ENCODE measurements around the gene PPME1.
"Not testable (repeated sequence)": the region's sequence is repeated elsewhere in the genome, so short reads cannot be mapped to it uniquely, and the experiment has no call there.

The PPME1 gene
- total RNA-seq, result 10.8 to 22.6 (median 20.5) reads per million in 4 donors

GRCh38 chr11:74170694-74171629 is at the start of gene PPME1, which contains the start of gene C2CD3:
Gene PPME1 (plus strand): TSS chr11:74171289. CDS start chr11:74171422, 133 bp downstream.
Gene C2CD3 (minus strand): TSS chr11:74171002. CDS start chr11:74170792, 210 bp downstream.
- peak; percentile 96 to 100 (median 97) for DNase-seq

GRCh38 chr11:74121804-74122203 is 49.3 kb upstream of the PPME1 start:
- no peak for DNase-seq

- DNase-seq, result no peak
Measured at GRCh38 chr11:74123008-74123448, 48.1 kb upstream of the PPME1 start.

GRCh38 chr11:74129121-74129520 is 42.0 kb upstream of the PPME1 start:
- peak in 1 of 5 donors; percentile 5 for DNase-seq

GRCh38 chr11:74132833-74133232 is 38.3 kb upstream of the PPME1 start:
- no peak for DNase-seq

- no peak for DNase-seq
Measured at GRCh38 chr11:74133436-74133835, 37.7 kb upstream of the PPME1 start.

- no peak for DNase-seq
Measured at GRCh38 chr11:74134661-74135060, 36.4 kb upstream of the PPME1 start.

- DNase-seq, result no peak
Measured at GRCh38 chr11:74135127-74135840, 35.8 kb upstream of the PPME1 start.

- no peak for DNase-seq
Measured at GRCh38 chr11:74138021-74138420, 33.1 kb upstream of the PPME1 start.

GRCh38 chr11:74138572-74138971 is 32.5 kb upstream of the PPME1 start:
- no peak for DNase-seq

GRCh38 chr11:74139151-74139918 is 31.8 kb upstream of the PPME1 start:
- no peak for DNase-seq

- DNase-seq, result not testable (repeated sequence)
Measured at GRCh38 chr11:74139919-74140431, 31.1 kb upstream of the PPME1 start.

GRCh38 chr11:74141241-74141695 is 29.8 kb upstream of the PPME1 start:
- DNase-seq, result no peak

- no peak for DNase-seq
Measured at GRCh38 chr11:74141908-74142307, 29.2 kb upstream of the PPME1 start.

- no peak for DNase-seq
Measured at GRCh38 chr11:74142624-74143023, 28.5 kb upstream of the PPME1 start.

GRCh38 chr11:74144592-74144991 is 26.5 kb upstream of the PPME1 start:
- no peak for DNase-seq

- no peak for DNase-seq
Measured at GRCh38 chr11:74147199-74147929, 23.7 kb upstream of the PPME1 start.

- no peak for DNase-seq
Measured at GRCh38 chr11:74153224-74153623, 17.9 kb upstream of the PPME1 start.

- no peak for DNase-seq
Measured at GRCh38 chr11:74154620-74155281, 16.3 kb upstream of the PPME1 start.

GRCh38 chr11:74157169-74157568 is 13.9 kb upstream of the PPME1 start:
- no peak for DNase-seq

GRCh38 chr11:74159642-74160041 is 11.4 kb upstream of the PPME1 start:
- DNase-seq, result no peak
